GOT3 (cell line): ENCODE data around the gene PREX1.

Source experiments
- DNase-seq: peaks from one replicate; lab custom pipeline; 2025; ENCODE audit warnings: mixed read lengths; lab: John Stamatoyannopoulos, UW

The PREX1 gene

GRCh38 chr20:48826069-48826468 lies 1.7 kb downstream of the PREX1 start:
- no peak for DNase-seq

- DNase-seq = no peak
Observed at GRCh38 chr20:48825566-48825920, 2.3 kb downstream of the PREX1 start.

- DNase-seq = no peak
Observed at GRCh38 chr20:48824830-48825565, 2.8 kb downstream of the PREX1 start.

GRCh38 chr20:48823960-48824498 lies 3.8 kb downstream of the PREX1 start:
- peak; percentile 59 for DNase-seq

- DNase-seq = no peak
Observed at GRCh38 chr20:48823476-48823875, 4.3 kb downstream of the PREX1 start.

GRCh38 chr20:48822879-48823385 lies 4.9 kb downstream of the PREX1 start:
- DNase-seq = no peak

GRCh38 chr20:48822178-48822577 lies 5.6 kb downstream of the PREX1 start:
- DNase-seq = no peak

GRCh38 chr20:48821261-48821920 lies 6.4 kb downstream of the PREX1 start:
- DNase-seq = no peak

GRCh38 chr20:48820649-48820973 lies 7.2 kb downstream of the PREX1 start:
- no peak for DNase-seq

GRCh38 chr20:48819821-48820648 lies 7.8 kb downstream of the PREX1 start:
- DNase-seq = no peak

- DNase-seq = no peak
Observed at GRCh38 chr20:48819089-48819488, 8.7 kb downstream of the PREX1 start.

- DNase-seq = no peak
Observed at GRCh38 chr20:48818481-48818987, 9.3 kb downstream of the PREX1 start.

GRCh38 chr20:48818031-48818370 lies 9.8 kb downstream of the PREX1 start:
- no peak for DNase-seq

- no peak for DNase-seq
Observed at GRCh38 chr20:48817367-48818030, 10.3 kb downstream of the PREX1 start.

- DNase-seq = no peak
Observed at GRCh38 chr20:48816282-48817205, 11.3 kb downstream of the PREX1 start.

GRCh38 chr20:48815537-48815936 lies 12.3 kb downstream of the PREX1 start:
- DNase-seq = no peak

- no peak for DNase-seq
Observed at GRCh38 chr20:48814633-48815032, 13.2 kb downstream of the PREX1 start.

- no peak for DNase-seq
Observed at GRCh38 chr20:48813930-48814546, 13.8 kb downstream of the PREX1 start.

GRCh38 chr20:48813446-48813747 lies 14.4 kb downstream of the PREX1 start:
- DNase-seq = no peak

GRCh38 chr20:48812600-48813445 lies 15.0 kb downstream of the PREX1 start:
- no peak for DNase-seq
